ENCODE results near the gene CFAP58.

- no peak for TF ChIP-seq POLR2A (IDR thresholded peaks at IDR 0.05)
- TF ChIP-seq, protein P1, sequence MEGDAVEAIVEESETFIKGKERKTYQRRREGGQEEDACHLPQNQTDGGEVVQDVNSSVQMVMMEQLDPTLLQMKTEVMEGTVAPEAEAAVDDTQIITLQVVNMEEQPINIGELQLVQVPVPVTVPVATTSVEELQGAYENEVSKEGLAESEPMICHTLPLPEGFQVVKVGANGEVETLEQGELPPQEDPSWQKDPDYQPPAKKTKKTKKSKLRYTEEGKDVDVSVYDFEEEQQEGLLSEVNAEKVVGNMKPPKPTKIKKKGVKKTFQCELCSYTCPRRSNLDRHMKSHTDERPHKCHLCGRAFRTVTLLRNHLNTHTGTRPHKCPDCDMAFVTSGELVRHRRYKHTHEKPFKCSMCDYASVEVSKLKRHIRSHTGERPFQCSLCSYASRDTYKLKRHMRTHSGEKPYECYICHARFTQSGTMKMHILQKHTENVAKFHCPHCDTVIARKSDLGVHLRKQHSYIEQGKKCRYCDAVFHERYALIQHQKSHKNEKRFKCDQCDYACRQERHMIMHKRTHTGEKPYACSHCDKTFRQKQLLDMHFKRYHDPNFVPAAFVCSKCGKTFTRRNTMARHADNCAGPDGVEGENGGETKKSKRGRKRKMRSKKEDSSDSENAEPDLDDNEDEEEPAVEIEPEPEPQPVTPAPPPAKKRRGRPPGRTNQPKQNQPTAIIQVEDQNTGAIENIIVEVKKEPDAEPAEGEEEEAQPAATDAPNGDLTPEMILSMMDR (IDR thresholded peaks at IDR 0.05): no peak
Measured at GRCh38 chr10:104304927-104305326, 48.7 kb upstream of the CFAP58 start.
